GM18517 (cell line): Measurements from ENCODE around the gene PIP5K1B.
A peak's percentile ranks its signal among the peaks of the same experiment; 100 is the strongest.

Experiments used
- ATAC-seq: cut with Tn5 transposase; IDR thresholded peaks from one replicate; pipeline ENCODE4 v1.9.1; 2021; ENCODE audit warnings: mild to moderate bottlenecking, moderate library complexity; ENCODE audit not compliant: unreplicated experiment

PIP5K1B gene

DNA sequence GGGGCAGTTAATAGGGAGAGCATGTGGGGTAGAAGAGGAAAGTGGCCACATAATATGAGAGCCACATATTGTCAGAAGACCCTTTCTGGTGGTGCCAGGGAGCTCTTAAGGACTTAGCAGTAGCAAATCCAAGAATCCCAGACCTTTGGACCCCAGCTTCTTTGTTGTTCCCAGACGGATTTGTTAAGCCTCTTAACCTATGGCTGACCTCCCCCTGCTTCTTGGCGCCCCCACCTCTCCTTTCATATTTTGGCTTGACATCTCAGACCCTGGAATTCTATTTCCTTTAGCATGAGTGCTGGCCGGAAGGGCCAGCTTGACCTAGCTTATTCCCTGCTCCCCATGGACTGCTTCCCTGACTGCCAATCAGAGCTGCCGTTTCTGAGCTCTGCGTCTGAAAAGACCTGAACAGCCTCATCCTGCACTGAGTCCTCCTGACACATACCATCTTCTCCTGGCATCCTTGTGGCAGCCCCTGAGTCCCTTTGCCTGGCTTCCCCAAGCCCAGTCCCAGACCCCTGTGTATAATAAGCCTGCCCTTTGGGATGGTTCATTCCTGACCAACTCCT is 192.6 kb downstream of the PIP5K1B start:
- ATAC-seq = no peak

DNA sequence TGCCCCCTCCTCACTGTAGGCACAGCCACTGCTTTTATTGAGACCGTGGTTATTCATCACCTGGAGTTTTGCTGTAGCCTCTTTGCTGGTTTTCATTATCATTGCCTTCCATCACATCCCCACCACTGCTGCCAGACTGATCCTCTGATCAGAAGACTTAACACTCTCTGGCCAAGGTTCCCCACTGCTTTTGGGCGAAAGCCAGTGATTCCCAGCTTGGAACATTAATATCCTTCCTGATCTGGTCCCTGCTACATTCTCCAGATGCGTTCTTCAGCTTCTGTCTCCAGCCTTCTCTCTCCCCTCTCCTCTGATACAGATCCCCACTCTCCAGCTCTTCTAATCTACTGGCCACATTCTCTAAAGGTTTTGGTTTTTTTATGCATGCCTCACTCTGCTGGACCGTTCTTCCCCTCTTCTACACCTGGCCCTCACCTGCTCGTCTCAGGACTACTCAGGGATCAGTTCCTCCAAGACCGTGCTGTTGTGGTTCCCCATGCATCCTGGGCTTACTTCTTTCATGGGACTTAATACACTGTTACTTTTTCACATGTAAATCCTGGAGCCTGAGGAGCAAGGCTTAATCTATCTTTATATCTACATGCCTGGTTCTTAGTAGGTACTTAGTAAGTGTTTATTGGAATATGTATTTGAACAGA is 193.9 kb downstream of the PIP5K1B start:
- no peak for ATAC-seq

DNA sequence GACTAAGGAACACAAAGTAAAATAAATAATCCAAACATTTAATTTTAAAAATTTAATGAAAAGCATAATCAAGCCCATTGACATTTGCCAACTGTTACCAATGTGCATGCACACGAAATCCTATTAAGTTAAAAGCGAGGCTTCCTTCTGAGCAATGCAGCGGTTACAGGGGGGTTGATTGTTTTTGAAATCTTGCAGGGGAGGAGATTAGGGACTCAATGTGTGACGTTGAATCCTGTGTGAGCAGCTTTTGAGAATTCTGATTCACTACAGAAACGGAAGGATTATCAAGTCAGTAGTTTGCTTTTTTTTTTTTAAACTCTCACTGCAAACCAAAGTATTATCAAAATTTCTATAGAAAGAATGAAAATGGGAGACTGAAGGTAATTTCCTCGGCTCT is 199.4 kb downstream of the PIP5K1B start:
- ATAC-seq = no peak

DNA sequence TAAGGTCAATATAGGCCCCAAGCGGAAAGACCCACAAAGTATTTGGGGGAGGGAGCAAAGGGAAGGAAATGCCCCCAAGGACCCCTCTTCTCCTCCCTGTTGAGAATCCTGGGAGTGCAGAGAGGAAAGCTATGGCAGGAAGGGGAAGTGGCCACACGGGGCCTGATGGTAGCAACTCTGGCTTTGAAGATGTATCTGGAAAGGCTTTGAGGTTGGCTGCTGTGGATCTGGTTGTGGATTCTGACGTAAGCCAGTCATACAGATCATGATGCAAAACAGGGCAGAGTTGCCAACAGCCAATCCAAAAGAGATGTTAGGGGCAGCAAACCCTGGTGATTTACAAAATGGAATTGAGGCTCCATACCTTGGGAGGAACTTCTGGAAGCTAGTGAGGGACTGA is 200.1 kb downstream of the PIP5K1B start:
- ATAC-seq = no peak

DNA sequence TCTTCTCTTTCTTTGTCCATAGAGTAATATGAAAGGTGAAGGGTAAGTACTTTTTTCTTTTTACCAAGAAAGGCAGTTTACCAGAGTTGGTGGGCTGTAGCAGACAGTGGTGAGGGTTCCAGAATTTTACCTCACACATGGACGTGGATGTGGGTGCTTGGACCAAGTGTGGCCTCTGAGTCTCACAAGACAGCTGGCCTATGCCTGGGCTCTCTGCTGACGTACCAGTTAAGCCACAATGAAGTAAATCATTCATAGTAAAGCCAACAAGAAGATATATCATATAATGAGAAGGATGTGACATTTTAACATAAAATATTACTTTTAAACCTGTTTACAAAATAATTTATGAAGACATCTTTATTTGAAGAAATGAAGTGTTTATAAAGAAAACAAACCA is 202.9 kb downstream of the PIP5K1B start:
- ATAC-seq = no peak

DNA sequence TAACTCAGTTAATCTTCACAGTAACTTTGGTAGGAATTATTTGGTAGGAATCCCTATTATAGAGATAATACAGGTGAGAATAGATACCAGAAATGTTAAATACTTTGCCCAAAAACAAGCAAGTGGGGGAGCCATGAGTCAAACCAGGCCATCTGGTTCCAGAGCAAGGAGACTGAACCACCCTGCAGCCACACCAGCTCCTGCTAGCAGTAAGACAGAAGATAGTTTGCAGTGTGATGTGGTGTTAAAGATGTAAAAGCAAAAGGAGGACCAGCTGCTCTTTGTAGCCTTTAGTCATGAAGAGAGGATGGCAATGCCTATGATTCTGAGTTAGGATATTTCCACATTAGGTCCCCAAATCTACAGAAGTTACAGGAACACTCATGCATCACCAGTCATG is 207.5 kb downstream of the PIP5K1B start:
- ATAC-seq = no peak

DNA sequence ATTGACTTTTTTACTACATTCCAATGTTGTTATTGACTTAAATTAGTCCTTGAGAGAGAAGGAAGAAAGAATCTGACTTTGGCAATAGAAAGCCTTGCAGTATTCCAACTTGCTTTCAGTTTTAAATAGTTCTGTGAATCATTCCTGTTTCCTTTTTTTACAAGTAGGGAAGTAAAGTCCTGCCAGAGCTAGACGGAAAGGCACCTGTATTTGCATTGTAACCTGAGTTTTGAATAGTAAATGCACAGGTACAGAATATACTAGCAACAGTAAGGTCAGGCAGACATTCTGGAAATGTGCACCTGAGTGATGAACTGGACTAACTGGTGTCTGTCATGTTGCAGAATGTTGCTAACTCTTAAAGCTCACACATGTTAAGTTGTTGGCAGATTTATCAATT is 208.0 kb downstream of the PIP5K1B start:
- no peak for ATAC-seq

DNA sequence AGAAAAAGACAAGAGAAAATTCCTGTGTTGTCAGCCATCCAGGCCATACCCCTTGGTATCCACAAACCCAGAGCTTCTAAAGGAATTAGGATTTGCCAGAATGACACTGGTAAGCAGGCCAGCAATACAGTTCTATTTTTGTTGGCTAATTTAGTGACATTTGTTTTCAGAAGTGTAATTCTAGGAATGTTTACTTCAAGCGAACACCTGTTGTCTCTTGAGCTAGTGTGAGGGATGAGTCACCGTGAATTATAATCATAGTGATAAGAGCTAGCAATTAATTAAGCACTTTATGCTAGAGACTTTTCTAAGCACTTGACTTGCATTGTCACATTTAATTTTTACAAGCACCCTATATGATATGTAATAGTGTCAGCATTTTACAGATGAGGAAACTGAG is 209.7 kb downstream of the PIP5K1B start:
- no peak for ATAC-seq

DNA sequence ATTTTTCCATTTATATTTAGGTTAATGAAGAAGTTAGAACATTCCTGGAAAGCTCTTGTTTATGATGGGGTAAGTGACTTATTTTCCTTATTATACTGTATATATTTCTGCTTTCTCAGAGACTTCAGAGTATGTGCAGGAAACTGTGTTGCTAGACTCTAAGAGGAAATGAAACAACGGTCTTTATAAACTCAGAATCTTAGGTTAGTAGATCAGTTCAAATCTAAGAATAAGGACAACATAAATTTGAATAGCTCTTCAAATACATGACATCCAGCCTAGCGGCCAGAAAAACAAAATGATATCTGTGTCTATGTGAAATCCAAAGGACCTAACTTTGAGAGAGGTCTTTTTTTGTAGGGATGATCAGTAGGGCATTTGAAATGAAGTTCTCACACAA is 214.6 kb downstream of the PIP5K1B start:
- ATAC-seq = peak; percentile 46

DNA sequence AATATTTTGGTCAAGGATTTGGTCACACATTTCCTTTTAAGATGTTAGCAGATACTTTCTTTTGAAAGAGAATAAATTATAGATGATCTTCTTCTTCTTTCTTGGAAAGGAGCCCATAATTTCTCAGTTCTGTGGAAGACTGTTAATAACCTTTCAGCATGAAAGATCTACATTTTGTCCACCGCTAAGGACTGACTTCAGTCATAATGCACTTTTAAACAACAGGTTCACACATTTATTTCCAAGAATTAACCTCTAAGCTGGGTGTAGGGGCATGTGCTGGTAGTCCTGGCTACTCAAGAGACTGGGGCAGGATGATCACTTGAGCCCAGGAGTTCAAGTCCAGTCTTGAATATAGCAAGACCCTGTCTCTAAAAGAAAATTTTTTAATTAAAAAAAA is 215.9 kb downstream of the PIP5K1B start:
- no peak for ATAC-seq

DNA sequence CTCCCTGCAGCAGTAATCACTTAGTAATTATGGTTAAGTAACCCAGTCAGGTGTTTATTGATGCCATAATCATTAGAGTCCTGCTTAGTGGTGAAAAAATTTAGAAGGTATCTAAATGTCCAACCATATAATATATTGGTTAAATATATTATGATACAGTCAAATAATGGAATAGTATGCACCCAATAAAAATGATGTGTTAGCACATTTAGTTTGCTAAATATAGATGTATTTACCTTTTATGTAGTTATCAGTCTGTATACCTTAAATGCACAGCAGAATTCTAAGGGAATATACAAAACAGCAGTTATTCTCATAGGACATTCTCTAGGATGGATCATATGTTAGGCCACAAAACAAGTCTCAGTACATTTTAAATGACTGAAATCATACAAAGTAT is 218.4 kb downstream of the PIP5K1B start:
- no peak for ATAC-seq

DNA sequence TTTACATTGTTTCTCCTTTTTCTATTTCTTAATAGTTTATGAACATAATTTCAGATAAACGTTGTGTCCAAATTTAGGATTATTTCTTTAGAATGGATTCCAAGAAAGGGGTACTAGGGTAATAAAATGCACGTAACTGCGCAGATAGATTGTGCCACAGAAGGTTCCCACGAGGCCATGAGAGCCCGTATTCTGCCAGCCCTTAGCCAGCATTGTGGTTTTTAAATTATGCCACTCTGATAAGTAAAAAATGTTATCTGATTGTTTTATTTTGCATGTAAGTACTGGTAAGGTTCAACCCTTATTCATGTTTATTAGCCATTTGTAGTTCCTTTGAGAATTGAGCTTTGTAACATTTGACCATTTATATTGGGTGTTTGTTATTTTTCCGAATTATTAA is 220.1 kb downstream of the PIP5K1B start:
- no peak for ATAC-seq

DNA sequence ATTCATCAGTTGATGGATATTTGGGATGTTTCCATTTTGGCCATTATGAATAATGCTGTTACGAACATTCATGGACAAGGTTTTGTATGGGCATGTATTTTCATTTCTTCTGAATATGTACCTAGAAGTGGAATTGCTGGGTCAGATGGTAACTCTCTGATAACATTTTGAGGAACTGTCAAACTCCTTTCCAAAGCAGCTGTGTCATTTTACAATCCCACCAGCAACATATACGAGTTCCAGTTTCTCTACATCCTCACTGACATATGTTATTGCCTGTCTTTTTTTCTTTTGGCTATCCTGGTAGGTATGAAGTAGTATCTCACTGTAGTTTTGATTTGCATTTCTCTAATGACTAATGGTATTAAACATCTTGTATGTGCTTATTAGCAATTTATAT is 222.1 kb downstream of the PIP5K1B start:
- no peak for ATAC-seq

DNA sequence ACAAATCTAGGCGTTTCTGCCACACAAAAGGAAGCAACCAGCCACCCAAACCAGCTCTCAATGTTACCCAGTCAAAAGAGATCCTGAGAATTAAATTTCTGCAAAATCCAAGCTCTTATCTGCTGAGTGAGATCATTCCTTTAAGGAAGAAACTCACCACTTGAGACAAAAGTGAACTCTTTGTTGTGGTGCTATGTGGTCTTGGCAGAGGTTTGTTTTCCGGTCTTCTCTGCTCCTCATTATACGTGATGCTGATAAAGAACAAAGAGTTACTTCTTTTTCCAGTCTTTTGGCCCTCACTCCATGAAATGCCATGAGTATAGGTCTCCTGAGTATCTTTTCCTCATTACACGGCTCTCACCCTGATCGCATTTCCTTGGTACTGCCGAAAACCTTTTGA is 226.8 kb downstream of the PIP5K1B start:
- no peak for ATAC-seq

DNA sequence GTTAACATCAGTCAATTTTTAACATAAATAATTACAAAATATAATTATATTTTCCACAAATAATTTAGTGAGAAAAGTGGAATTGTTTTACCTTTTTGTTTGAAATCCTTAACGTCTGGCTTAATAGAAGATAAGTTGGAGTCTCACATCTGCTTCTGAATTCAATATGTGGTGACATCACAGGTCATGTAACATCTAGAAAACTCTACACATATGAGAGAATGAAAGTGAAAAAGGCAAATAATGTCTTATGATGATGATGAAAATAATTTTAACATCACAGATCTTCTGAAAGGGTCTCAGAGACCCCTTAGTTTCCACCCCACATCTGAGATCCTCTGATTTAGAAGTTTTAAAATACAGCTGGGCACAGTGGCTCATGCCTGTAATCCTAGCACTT is 227.4 kb downstream of the PIP5K1B start:
- ATAC-seq = no peak

DNA sequence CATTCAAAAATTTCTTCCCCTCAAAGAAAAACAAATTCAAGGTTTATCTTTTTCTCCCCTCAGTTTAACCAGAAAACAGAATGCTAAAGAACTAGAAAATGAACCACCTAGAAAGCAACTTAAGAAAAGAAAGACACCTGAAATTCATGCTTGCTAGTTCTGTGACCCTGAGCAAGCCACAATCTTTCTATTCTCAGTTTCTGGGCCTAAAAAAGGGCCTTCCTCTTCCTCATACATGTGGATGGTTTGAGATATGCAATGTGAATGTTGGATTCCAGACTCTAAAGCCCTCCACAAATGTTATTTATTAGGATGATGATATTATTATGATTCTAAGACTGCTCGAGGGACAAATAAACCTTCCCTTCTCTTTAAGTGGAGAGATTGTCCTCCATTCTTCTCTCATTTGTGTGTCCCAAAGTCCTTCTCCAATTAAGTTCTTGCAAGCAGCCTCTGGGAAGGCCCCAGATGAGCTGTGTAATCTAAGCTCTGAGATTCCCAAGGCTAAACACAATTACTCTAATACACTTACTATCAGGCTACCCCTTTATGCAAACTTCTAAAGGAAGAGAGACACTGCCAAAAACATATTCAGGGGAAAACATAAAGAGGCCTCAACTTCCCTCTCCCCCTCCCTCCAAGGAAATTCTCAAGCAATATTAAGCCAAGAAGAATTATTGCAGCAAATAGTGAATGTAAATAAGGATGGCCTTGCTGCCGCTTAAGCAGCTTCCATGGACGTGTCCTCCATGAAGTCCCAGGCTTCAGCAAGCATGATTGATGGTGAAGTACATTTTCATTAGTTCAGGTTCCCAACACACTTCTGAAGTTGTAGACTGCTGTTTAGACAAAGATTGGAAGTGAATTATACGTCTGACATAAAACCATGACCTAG is 228.6 kb downstream of the PIP5K1B start:
- ATAC-seq = peak; percentile 97

DNA sequence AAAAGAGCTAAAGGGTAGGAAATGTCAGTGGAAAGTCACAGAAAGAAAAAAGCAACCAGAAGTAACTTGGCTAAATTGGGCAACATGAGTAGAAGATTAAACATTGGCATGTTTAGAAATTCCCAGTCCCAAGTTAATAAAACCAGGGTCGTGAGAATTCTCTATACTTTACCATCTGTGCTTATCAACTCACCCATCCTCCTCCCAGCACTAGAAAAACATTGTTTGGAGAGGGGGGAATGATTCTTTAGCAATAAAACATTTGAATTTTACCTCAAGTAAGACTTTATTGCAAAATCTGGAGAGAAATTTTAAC is 229.2 kb downstream of the PIP5K1B start:
- no peak for ATAC-seq

DNA sequence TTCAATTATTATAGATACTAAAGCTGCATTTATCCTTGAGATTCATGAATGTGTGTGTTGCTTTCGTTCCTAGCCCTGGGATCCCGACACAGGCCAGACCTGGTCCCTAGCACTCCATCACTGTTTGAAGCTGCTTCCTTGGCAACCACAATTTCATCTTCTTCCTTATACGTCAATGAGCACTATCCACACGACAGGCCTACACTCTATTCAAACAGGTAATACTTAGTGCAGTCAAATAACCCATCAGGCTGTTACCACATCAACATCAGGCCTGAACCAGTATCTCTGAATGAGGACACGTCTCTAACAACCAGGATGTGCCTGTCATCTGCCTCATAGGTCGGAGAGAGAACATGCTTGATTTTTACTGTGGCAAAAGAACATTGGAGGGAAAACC is 235.5 kb downstream of the PIP5K1B start:
- ATAC-seq = no peak

DNA sequence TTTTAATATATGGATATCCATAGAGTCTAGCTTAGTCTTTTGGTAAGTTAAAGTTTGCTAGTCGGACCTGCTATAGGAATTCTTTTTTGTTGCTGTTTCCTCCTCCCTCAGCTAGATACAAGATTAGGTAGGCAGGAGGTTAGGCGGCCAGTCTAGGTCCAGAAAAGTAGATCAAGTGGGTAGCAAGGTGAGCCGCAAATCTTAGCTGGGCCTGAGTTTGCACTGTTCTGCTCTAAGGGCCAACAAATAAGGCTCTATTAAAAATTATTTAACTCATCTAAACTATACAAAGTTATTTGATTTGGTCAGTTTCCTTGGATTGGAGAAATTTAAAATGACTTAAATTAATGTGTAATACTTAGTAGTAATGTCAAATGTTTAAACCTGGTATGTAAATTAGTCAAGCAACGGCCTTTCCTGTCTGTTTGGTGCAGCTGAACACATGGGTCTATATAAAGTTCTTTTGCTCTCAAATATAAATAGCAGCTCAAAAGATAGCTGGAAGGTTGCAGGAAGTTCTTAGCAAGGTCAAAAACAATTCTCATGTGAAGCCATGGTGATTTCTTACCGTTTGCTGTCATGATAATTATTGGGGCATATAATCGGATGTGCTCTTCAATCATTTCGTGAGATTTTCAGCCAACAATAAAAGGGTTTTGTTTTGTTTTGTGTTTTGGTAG is 236.9 kb downstream of the PIP5K1B start:
- ATAC-seq = no peak

DNA sequence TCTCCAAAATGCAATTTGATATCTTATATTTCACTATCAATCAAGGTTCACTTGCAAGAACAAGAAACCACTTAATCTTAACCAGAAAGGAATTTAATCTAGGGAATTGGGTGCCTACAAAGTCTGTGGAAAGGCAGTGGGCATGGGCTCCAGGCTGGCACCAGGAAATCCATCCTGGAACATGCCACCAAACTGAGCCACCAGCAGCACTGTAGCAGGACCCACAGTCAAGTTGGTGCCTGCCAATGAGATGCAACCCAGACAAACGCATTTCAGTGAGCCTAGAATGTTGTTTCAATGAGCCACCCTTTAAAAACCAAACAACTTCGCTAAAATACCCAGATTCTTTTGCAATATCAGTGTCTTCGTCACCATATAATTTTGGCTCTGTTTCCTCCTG is 237.8 kb downstream of the PIP5K1B start:
- ATAC-seq = no peak

DNA sequence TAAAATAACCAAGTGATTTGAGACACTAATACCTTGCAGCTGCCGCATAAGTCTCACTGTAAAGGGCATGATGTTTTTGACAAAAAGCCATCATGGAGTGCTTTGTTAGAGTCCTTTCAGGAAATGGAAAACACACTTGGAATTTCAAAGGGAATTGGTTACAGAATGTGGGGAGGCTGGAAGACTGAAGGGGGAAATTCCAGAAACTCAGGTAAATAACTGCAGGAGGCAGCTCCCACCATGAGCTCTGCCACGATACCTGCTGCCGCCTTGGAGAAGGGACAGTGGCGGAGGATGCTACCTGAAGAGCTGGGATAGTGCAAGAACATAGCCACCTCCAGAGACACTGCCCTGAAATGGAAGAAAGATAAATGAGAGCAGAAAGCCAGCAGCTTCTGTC is 242.0 kb downstream of the PIP5K1B start:
- ATAC-seq = no peak
